ENCODE measurements around the gene ADCY4. TPM values are rescaled to one million over a fixed set of nuclear protein-coding genes. Genes with fewer than 3 reads are reported as not detected.

The ADCY4 gene
- total RNA-seq, 1 donor from 2014 or later: 16.7 TPM

DNA sequence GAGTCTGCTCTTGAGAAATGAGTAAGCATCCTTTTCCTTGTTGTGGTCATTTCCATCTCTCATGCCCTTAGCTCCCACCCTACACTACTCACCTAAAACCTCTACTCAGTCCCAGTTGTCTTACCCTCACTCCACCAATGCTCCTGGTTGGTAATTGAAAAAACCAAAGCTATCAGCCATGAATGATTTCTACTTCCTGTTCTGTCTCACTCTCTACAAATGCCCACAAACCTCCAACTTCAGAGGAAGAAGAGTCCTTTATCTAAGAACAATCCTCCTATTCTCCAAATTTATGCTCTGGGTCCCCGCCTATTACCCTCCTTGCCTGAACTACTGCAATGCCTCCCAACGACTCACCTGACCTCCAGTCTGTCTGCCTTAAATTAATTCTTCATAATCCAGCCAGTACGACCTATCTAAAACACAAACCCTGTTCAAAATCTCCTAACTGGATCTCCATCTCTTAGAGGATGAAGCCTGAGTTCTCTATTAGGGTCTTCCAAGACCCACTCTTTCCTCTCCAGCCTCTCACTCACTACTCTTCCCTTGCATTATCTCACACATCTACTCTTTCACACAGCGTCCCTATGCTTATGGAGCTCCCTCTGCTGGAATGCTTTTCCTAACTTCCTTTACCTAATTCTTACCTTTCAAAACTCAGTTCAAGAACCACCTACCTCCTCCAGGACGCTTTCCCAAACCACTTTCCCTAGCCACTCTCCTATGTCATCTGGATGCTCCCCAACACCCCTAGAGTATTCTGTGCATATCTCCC, 37.5 kb downstream of the ADCY4 start:
- DNase-seq: peak; percentile 37

DNA sequence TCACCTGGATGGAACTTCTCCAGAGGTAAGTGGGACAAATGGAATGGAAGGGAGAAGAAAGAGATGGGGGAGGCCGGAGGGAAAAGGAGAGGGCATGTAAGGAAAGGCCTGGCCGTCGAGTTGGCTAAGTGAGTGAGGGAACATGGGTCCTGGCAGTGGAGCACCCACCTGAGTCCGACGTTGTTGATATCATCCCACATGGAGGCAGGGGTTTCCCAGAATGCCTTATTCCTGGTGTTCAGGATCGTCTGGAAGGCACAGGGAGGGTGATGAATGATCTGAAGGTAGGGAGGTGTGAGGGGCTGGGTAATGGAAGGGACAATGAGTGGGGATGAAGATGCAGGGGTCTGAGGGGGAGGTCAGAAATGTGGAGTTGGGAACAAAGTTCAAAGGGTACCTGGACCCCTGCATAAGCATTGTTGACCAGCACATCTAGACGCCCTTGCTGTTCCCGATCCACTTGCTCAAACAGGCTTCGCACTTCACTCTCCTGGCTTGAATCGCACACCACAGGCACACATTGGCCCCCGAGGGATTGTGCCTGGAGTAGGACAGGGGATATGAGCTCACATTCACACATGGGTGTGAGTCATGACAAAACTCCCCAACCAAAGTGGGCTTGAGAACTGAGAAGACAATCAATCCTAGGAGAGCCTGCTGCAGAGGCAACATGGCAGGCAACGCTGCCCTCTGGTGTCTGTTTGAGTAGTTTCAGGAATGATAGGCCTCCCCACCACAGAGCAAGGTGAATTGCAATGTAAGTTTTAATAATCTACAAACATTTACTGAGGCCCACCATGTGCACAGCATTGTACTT, 38.3 kb downstream of the ADCY4 start:
- peak; percentile 83 for DNase-seq

- DNase-seq: no peak
These were observed 41.3 kb downstream of the ADCY4 start for GRCh38 chr14:24293525-24293924.

- DNase-seq: no peak
These were observed 42.6 kb downstream of the ADCY4 start for GRCh38 chr14:24292118-24292807.

- no peak for DNase-seq
These were observed 43.3 kb downstream of the ADCY4 start for GRCh38 chr14:24291446-24292117.

DNA sequence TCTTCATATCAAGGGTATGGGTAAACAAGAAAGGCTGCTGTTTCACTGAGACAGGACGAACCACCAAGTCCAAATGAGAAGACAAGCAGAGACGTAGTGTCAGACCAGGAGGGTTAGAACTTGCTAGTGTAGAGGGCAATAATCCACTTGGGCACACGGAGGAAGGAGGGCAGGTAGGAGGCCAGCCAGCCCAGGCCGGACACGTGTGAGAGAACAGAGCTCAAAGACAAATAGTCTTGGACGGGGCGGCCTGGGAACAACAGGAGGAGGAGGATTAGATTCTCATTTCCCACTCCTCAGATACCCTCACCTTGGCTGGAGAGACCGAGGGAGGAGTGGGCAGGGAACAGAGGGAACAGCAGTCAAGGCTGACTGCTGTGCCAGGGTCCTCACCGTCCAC, 44.1 kb downstream of the ADCY4 start:
- no peak for DNase-seq

DNA sequence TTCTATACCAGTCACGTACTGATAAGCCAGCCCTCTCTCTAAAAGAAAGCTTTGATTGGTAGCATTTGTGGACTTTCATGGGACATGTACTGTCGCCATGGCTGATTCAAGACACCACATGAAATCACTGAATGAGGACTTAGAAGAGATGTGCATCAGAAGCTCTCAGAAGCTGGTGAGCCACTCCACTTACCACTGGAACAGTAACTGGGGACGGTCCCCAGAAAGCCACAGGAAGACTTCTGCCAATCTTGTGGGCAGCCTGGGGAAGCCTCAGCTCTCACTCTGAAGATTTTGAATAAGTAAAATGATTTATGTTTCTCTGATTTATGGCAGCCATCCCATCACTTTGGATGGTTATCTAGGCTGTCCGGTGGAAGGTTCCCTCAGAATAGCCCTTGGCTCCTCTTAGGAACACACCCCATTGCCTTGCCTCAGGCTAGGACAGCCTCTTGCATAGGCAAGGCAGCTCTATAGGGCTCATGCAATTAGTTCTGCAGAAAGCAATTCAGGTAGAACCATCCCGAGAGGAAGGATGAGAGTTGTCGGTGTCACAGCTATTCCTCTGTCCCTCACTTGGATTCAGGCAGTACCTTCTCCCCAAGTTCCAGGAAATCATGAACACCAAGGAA, 45.1 kb downstream of the ADCY4 start:
- DNase-seq: no peak

DNA sequence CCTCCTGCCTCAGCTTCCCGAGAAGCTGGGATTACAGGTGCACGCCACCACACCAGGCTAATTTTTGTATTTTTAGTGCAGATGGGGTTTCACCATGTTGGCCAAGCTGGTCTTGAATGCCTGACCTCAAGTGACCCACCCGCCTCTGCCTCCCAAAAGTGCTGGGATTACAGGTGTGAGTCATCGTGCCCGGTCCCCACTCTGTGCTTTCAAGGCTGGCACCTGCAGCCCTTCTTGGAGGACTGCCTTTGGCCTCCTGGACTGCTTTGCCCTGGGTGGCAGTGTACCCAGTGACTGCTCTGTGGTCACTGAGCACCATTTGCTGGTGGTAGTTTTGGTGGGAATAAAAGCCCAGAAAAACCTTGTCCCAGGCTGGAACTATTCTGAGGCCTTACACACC, 47.9 kb downstream of the ADCY4 start:
- DNase-seq: no peak

- DNase-seq: no peak
These were observed 49.5 kb downstream of the ADCY4 start for GRCh38 chr14:24285351-24285750.

GRCh38 chr14:24284501-24285035, 50.3 kb downstream of the ADCY4 start:
- no peak for DNase-seq

DNA sequence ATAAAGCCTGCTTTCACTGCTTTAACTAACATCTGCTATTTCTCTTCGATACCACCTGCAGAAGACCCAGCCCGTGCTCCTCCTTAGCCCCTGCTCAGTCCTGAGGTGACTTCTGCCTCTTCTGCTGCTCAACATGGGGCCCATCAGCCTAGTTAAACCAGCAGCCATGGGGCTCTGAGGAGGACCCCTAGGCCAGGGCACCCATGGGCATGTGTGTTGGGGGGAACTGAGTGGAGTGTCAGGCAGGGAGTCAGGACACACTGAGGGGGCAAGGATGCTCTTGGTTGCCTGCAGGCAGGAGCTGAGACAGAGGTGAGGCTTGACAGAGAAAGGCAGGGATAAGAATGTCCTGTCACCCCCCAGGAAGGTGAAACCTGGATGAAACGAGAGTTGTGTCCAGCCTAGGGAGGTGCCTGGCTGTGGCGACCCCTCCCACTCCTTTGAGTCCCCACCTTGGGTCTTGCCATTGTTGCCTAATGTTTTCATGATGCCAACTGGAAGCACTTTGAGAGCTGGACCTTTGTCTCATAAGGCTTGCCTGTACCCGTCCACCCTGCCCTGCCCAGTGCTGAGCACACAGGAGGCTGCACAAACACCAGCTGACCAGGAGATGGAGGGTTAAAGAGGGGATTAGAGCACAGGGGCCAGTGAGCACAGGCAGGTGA, 50.9 kb downstream of the ADCY4 start:
- no peak for DNase-seq

- DNase-seq: no peak
These were observed 52.1 kb downstream of the ADCY4 start for GRCh38 chr14:24282736-24283135.

DNA sequence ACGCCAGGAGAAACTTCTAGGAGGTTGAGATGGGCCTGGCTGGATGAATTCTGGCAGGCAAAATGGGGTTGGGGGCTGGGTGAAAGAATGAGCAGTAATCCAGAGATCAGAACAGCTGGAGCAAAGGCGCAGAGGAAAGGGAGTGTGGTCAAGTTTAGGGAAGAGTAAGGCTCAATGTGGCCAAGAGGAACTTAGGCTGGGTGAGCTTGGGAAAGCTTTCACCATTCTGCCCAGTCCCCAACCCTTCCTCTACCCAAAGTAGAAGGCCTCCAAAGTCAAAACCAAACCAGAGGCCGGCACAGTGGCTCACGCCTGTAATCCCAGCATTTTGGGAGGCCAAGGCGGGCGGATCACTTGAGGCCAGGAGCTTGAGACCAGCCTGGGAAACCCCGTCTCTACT, 53.2 kb downstream of the ADCY4 start:
- no peak for DNase-seq

- no peak for DNase-seq
These were observed 53.9 kb downstream of the ADCY4 start for GRCh38 chr14:24280797-24281460.

GRCh38 chr14:24279301-24280186, 55.3 kb downstream of the ADCY4 start:
- no peak for DNase-seq

- no peak for DNase-seq
These were observed 56.4 kb downstream of the ADCY4 start for GRCh38 chr14:24278424-24278823.

DNA sequence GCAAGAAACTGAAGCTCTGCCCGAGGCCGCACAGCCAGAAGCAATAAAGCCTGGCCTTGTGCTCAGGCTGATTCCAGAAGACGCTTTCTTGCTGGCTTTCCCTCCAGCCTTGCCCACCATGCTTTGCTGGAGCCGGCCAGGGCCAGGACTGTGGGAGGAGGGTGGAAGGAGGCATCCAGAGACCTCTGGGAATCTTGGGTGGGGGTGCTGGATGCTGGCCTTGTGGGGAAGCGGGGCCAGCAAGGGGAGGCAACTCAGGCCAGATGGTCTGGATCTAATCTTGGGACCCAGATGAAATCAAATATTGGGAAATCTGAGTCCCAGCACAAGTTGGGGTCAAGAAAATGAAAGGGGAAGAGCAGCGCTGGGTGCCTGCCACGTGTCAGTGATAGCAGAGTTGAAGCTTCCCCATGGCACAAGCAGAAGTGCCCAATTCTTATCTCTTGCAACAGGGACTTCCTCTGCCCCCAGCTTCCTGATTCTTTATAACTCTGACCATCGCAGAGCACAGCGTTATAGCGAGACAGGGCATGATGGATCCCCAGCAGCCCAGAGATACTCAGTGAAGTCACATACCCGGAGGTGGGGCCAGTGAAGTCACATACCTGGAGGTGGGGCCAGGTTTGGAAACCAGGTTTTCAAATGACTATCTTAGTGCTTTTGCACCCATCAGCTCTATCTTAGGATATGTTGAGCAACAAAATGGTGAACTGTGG, 57.1 kb downstream of the ADCY4 start:
- no peak for DNase-seq

DNA sequence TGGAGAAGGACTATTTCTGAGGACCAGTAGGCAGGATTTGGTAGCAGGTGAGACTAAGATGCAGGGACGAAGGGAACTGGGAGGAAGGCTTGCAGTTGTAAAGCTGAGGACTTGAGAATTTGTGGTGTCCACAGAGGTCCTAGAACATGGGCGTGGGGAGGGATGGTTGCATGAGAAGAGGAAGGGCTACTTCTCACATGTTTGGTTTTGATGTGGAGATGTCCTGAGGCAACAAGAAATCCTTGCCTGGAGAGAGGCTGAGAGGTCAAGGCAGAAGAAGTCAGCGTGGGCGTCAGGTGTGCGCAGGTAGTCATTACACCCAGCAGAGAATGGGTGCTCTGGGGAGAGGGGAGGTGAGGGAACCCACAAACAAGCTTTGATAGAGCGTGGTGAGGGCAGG, 57.8 kb downstream of the ADCY4 start:
- no peak for DNase-seq

GRCh38 chr14:24274101-24274543, 60.7 kb downstream of the ADCY4 start:
- DNase-seq: no peak
